ENCODE results near the gene SPA17. TPM values are rescaled to one million over a fixed set of nuclear protein-coding genes. Genes with fewer than 3 reads are reported as not detected.

Gene SPA17
- total and polyA plus RNA-seq, 2 of the 8 experiments (the other 6 are each of a cell fraction or from before 2014, with no cell fraction given), result 3.7 to 5.2 TPM

DNA sequence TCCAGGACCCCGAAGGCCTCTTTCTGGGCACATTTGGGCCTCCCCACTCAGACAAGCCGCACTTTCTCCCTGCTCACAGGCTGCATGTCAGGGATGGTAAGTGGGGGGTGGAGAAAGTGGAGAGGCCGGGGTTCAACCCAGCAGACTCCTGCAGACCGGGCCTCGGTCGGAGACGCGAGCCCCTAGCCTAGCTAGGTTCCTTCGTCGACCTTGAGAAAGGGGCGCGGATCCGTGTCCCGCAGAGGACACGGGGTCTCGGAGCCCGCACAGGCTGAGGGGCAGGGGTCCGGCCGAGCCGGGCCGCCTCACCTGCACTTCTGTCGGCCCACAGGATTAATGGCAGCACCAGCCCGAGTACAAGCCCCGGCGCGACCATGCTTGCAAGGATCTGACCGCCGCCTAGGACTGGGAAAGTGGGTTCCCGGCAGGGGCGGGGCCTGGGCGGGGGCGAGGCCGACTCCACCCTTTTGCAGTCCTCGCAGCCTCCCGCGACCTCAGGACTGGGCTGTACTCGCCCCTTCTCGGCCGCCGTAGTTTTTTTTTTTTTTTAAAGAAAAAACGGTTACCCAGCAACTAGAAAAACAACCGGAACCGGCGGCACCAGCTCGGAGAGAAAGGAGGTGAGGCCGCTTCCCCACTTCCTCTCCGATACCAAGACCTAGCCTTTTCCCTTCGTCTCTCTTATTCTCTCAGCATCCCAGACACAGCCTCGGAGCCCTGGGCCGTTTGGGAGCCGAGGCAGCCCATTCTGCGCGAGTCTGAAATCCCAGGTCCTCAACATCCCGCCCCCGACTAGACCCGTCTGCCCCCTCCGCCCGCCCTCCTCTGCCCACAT is at the start of gene SPA17, which contains the start of gene SIAE (continued):
- TF ChIP-seq RBBP5 (IDR thresholded peaks at IDR 0.05; ENCODE audit: borderline replicate concordance, low read depth, low read length), result no peak
- TF ChIP-seq SAP30 (IDR thresholded peaks at IDR 0.05; ENCODE audit: insufficient read depth, insufficient replicate concordance, low read length), result no peak
- TF ChIP-seq, protein P1, sequence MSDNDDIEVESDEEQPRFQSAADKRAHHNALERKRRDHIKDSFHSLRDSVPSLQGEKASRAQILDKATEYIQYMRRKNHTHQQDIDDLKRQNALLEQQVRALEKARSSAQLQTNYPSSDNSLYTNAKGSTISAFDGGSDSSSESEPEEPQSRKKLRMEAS (IDR thresholded peaks at IDR 0.05), result no peak; the same call in 1 of the 2 replicates
- TF ChIP-seq POLR2A (IDR thresholded peaks at IDR 0.05; ENCODE audit: control extremely low read depth in 1 of 2, low read depth in 2 of 2, low read length in 2 of 2), result peak in 1 of 2 experiments; percentile 80; a peak in 2 of 3 replicates

All from H1 (cell line).